ENCODE results near the gene PGD. TPM values are rescaled to one million over a fixed set of nuclear protein-coding genes. Genes with fewer than 3 reads are reported as not detected.
"Not testable (repeated sequence)": the region's sequence is repeated elsewhere in the genome, so short reads cannot be mapped to it uniquely, and the experiment has no call there.

PGD gene
- total and polyA plus RNA-seq, 8 donors: 130 to 277 (median 157) TPM

GRCh38 chr1:10361515-10361914 is 37.3 kb upstream of the PGD start:
- H3K27ac ChIP-seq: no peak overlapping the region
- H3K36me3 ChIP-seq: peaks cover 0 to 67% of the 10 kb centered on the region in 2 donors
- no peaks in the 10 kb centered on the region for H3K9me3 ChIP-seq
- no peak overlapping the region for H3K4me3 ChIP-seq
- no peak for TF ChIP-seq CTCF (IDR thresholded peaks at IDR 0.05)
- intact Hi-C loops (cut with DNase I): no loop called here
- no peaks in the 10 kb centered on the region for H3K27me3 ChIP-seq
- no peaks in the 10 kb centered on the region for H3K4me1 ChIP-seq
- DNase-seq (no peak), ATAC-seq (no peak)

GRCh38 chr1:10368194-10368593 is 30.7 kb upstream of the PGD start:
- no peak overlapping the region for H3K27ac ChIP-seq
- DNase-seq (no peak), ATAC-seq (no peak)
- peaks cover 0 to 94% of the 10 kb centered on the region in 2 donors for H3K36me3 ChIP-seq
- no peaks in the 10 kb centered on the region for H3K27me3 ChIP-seq
- TF ChIP-seq CTCF (IDR thresholded peaks at IDR 0.05): no peak
- intact Hi-C loops (cut with DNase I): no loop called here
- no peaks in the 10 kb centered on the region for H3K9me3 ChIP-seq
- no peaks in the 10 kb centered on the region for H3K4me1 ChIP-seq
- H3K4me3 ChIP-seq: no peak overlapping the region

- no peak overlapping the region for H3K4me3 ChIP-seq
- DNase-seq (no peak), ATAC-seq (no peak)
- no peaks in the 10 kb centered on the region for H3K27me3 ChIP-seq
- no peaks in the 10 kb centered on the region for H3K9me3 ChIP-seq
- intact Hi-C loops (cut with DNase I): no loop called here
- peaks cover 0 to 9% of the 10 kb centered on the region in 2 donors for H3K4me1 ChIP-seq
- no peak overlapping the region for H3K27ac ChIP-seq
- peaks cover 0 to 80% of the 10 kb centered on the region in 2 donors for H3K36me3 ChIP-seq
- TF ChIP-seq CTCF (IDR thresholded peaks at IDR 0.05): no peak
These were observed 24.4 kb upstream of the PGD start for GRCh38 chr1:10374442-10374860.

GRCh38 chr1:10377365-10378029 is 21.4 kb upstream of the PGD start:
- H3K27ac ChIP-seq: peak overlapping the region; percentile 36 to 81
- peak; percentile 55 to 77 for TF ChIP-seq CTCF (IDR thresholded peaks at IDR 0.05)
- peak; percentile 37 to 79 (median 58) for DNase-seq
- not testable (repeated sequence) for H3K4me1 ChIP-seq, H3K27me3 ChIP-seq, H3K4me3 ChIP-seq, H3K9me3 ChIP-seq
- peaks cover 0 to 58% of the 10 kb centered on the region in 2 donors for H3K36me3 ChIP-seq
- intact Hi-C loops (cut with DNase I): loop anchor here in 1 of 2 donors (5.0 kb wide), 1 partner anchor 45 kb away; no protein-coding TSS in a partner anchor
- ATAC-seq: peak; percentile 92

- no peak for TF ChIP-seq CTCF (IDR thresholded peaks at IDR 0.05)
- H3K9me3 ChIP-seq: no peaks in the 10 kb centered on the region
- H3K4me3 ChIP-seq: no peak overlapping the region
- no peaks in the 10 kb centered on the region for H3K27me3 ChIP-seq
- H3K4me1 ChIP-seq: peaks cover 0 to 9% of the 10 kb centered on the region in 2 donors
- peak in 2 of 4 donors; percentile 64 to 90 for DNase-seq
- intact Hi-C loops (cut with DNase I): loop anchor here in 1 of 2 donors (5.0 kb wide), 1 partner anchor 44 kb away; no protein-coding TSS in a partner anchor
- peak overlapping the region; percentile 36 to 81 for H3K27ac ChIP-seq
- ATAC-seq: peak; percentile 64
- peaks cover 0 to 52% of the 10 kb centered on the region in 2 donors for H3K36me3 ChIP-seq
These were observed 20.6 kb upstream of the PGD start for GRCh38 chr1:10378081-10378841.
